Activated naive CD8-positive, alpha-beta T cell treated with anti-CD3 and anti-CD28 coated beads, Interleukin-2, amount 50 U/mL, for 24 hours (primary cell): ENCODE data around the gene RACGAP1.

Source experiments
- ATAC-seq: fragments of 150-1000 bp; cut with Tn5 transposase; one replicate; pipeline ENCODE4 v1.10.0; 2021
- DNase-seq: peaks from one replicate; pipeline ENCODE4 v3.0.0; 2021
- H3K27ac Mint-ChIP-seq: one replicate; pipeline ENCODE4 v1.8.0; 2021; ENCODE audit warnings: mild to moderate bottlenecking, mixed read lengths
- H3K27me3 Mint-ChIP-seq: one replicate; pipeline ENCODE4 v1.8.0; 2021; ENCODE audit warnings: mixed read lengths
- H3K36me3 Mint-ChIP-seq: one replicate; pipeline ENCODE4 v1.8.0; 2021; ENCODE audit warnings: low read depth, mixed read lengths
- H3K4me1 Mint-ChIP-seq: one replicate; pipeline ENCODE4 v1.8.0; 2021; ENCODE audit warnings: mixed read lengths
- H3K4me3 Mint-ChIP-seq: one replicate; pipeline ENCODE4 v1.8.0; 2021; ENCODE audit warnings: mild to moderate bottlenecking, moderate library complexity, mixed read lengths
- H3K9me3 Mint-ChIP-seq: one replicate; pipeline ENCODE4 v1.8.0; 2021; ENCODE audit warnings: mixed read lengths

The RACGAP1 gene

GRCh38 chr12:50025187-50026059 is at the start of gene RACGAP1:
TSS of gene RACGAP1 (minus strand) at chr12:50025494. CDS start at chr12:50016715, 8,779 bp downstream.
- H3K27me3 Mint-ChIP-seq, result no peaks in the 10 kb centered on the region
- H3K4me3 Mint-ChIP-seq, result peak within 1 kb of the TSS; percentile 97
- H3K4me1 Mint-ChIP-seq, result peaks cover 25% of the 10 kb centered on the region
- ATAC-seq (peak; percentile 99), DNase-seq (peak; percentile 95)
- peaks cover 6% of the 10 kb centered on the region for H3K9me3 Mint-ChIP-seq
- H3K36me3 Mint-ChIP-seq, result peaks cover 24% of the 10 kb centered on the region
- H3K27ac Mint-ChIP-seq, result peak within 1 kb of the TSS; percentile 97

DNA sequence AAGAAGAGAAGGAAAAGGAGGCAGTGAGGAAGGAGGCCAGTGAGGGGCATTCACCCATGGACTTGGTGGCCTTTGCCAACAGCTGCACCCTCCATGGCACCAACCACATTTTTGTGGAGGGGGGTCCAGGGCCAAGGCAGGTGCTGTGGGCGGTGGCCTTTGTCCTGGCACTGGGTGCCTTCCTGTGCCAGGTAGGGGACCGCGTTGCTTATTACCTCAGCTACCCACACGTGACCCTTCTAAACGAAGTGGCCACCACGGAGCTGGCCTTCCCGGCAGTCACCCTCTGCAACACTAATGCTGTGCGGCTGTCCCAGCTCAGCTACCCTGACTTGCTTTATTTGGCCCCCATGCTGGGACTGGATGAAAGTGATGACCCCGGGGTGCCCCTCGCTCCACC is 48.4 kb upstream of the RACGAP1 start:
- Mint-ChIP-seq H3K27ac (no peak overlapping the region), H3K4me3 (no peak overlapping the region), H3K9me3 (no peaks in the 10 kb centered on the region), H3K4me1 (peaks cover 2% of the 10 kb centered on the region), H3K27me3 (no peaks in the 10 kb centered on the region), H3K36me3 (no peaks in the 10 kb centered on the region)
- no peak for DNase-seq
- no peak for ATAC-seq

DNA sequence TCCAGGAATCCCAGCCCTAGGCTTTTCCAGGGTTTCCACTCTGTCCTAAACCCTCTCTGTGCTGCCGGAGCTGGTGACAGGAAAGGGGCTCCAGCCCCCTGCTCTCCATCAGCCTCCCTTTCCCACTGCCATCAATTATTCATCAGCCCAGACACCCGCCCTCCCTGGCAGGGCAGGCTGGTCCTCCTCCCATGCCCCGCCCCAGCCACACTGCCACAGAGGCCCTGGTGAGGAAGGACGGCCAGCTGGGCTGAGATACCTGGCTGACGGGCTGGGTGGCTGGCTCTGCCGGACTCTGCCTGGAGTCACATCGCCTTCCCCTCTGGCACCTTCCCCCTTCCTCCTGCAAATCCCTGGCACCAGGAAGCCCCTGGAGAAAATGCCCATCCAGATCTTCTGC is 47.9 kb upstream of the RACGAP1 start:
- Mint-ChIP-seq H3K27me3 (no peaks in the 10 kb centered on the region), H3K36me3 (no peaks in the 10 kb centered on the region), H3K27ac (no peak overlapping the region), H3K9me3 (no peaks in the 10 kb centered on the region), H3K4me1 (peaks cover 2% of the 10 kb centered on the region), H3K4me3 (no peak overlapping the region)
- no peak for DNase-seq
- no peak for ATAC-seq

GRCh38 chr12:50072198-50072907 is 47.1 kb upstream of the RACGAP1 start:
- H3K4me3 Mint-ChIP-seq, result no peak overlapping the region
- no peaks in the 10 kb centered on the region for H3K36me3 Mint-ChIP-seq
- no peak for ATAC-seq
- no peak for DNase-seq
- H3K4me1 Mint-ChIP-seq, result peaks cover 2% of the 10 kb centered on the region
- no peak overlapping the region for H3K27ac Mint-ChIP-seq
- no peaks in the 10 kb centered on the region for H3K27me3 Mint-ChIP-seq
- H3K9me3 Mint-ChIP-seq, result no peaks in the 10 kb centered on the region

- no peaks in the 10 kb centered on the region for H3K36me3 Mint-ChIP-seq
- peaks cover 2% of the 10 kb centered on the region for H3K4me1 Mint-ChIP-seq
- no peaks in the 10 kb centered on the region for H3K9me3 Mint-ChIP-seq
- H3K4me3 Mint-ChIP-seq, result no peak overlapping the region
- no peaks in the 10 kb centered on the region for H3K27me3 Mint-ChIP-seq
- DNase-seq (peak; percentile 72), ATAC-seq (peak; percentile 49)
- H3K27ac Mint-ChIP-seq, result no peak overlapping the region
Measured at GRCh38 chr12:50070314-50071060, 45.2 kb upstream of the RACGAP1 start.

DNA sequence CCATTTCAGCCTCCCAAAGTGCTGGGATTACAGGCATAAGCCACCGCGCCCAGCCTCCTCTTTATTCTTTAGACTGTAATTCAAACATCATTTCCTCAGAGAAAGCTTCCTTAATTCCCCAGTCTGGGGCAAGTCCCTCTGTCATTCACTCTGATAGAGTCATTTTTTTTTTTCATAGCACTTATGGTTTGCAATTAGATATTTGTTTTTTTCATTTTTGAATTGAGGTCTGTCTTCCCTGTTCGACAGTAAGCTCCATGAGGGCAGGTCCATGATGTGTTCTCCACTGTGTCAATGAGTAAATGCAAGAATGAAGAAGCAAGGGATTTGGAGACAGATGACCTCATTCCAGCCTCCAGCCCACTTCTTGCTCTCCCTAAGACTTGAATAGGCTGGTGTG is 44.2 kb upstream of the RACGAP1 start:
- peaks cover under 1% of the 10 kb centered on the region for H3K27me3 Mint-ChIP-seq
- no peaks in the 10 kb centered on the region for H3K9me3 Mint-ChIP-seq
- ATAC-seq (no peak), DNase-seq (no peak)
- no peak overlapping the region for H3K27ac Mint-ChIP-seq
- no peaks in the 10 kb centered on the region for H3K36me3 Mint-ChIP-seq
- peaks cover 2% of the 10 kb centered on the region for H3K4me1 Mint-ChIP-seq
- H3K4me3 Mint-ChIP-seq, result no peak overlapping the region

- no peak for ATAC-seq
- peaks cover 1% of the 10 kb centered on the region for H3K27me3 Mint-ChIP-seq
Measured at GRCh38 chr12:50069069-50069468, 43.8 kb upstream of the RACGAP1 start.

GRCh38 chr12:50066402-50066801 is 41.1 kb upstream of the RACGAP1 start:
- ATAC-seq, result no peak
- Mint-ChIP-seq H3K4me1 (peaks cover 2% of the 10 kb centered on the region), H3K36me3 (no peaks in the 10 kb centered on the region), H3K27ac (no peak overlapping the region), H3K4me3 (no peak overlapping the region), H3K27me3 (peaks cover 1% of the 10 kb centered on the region), H3K9me3 (no peaks in the 10 kb centered on the region)
- DNase-seq, result no peak

More at GRCh38 chr12:50069069-50069468, 43.8 kb upstream of the RACGAP1 start:
- Mint-ChIP-seq H3K4me1 (peaks cover 2% of the 10 kb centered on the region), H3K27ac (no peak overlapping the region), H3K36me3 (no peaks in the 10 kb centered on the region), H3K9me3 (no peaks in the 10 kb centered on the region), H3K4me3 (no peak overlapping the region)
- DNase-seq, result no peak

DNA sequence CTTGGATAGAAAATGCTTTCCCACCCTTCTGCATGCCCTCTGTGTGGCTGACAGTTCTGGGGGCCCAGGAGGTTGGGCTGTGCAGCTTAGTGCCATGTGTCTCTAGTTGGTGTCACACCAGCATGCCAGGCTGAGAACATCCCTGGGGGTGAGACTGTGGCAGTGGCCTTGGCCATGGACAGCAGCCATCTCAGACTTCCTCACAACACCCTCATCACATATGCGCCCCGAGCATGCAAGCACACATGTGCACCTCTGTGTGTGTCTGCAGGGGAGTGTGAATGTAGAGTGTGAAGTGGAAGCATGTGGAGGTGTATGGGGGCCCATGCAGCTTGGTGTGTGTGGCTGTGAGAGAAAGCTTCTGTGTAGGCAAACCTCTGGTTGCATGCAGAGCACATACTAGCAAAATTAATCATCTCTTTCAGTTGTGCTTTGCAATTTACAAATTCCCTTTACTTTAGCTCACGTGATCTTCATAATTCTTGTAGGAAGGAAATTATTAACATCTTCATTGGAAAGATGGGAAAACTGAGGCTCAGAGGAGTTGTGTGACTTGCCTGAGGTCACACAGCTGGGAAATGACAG is 40.5 kb upstream of the RACGAP1 start:
- H3K27ac Mint-ChIP-seq, result no peak overlapping the region
- no peak overlapping the region for H3K4me3 Mint-ChIP-seq
- peaks cover 1% of the 10 kb centered on the region for H3K27me3 Mint-ChIP-seq
- DNase-seq, result no peak
- peaks cover 2% of the 10 kb centered on the region for H3K4me1 Mint-ChIP-seq
- no peak for ATAC-seq
- no peaks in the 10 kb centered on the region for H3K36me3 Mint-ChIP-seq
- H3K9me3 Mint-ChIP-seq, result no peaks in the 10 kb centered on the region

GRCh38 chr12:50062728-50063460 is 37.6 kb upstream of the RACGAP1 start:
- DNase-seq, result no peak
- Mint-ChIP-seq H3K36me3 (no peaks in the 10 kb centered on the region), H3K27me3 (peaks cover 3% of the 10 kb centered on the region), H3K9me3 (no peaks in the 10 kb centered on the region), H3K4me1 (peaks cover 21% of the 10 kb centered on the region), H3K27ac (no peak overlapping the region), H3K4me3 (no peak overlapping the region)
- ATAC-seq, result no peak

DNA sequence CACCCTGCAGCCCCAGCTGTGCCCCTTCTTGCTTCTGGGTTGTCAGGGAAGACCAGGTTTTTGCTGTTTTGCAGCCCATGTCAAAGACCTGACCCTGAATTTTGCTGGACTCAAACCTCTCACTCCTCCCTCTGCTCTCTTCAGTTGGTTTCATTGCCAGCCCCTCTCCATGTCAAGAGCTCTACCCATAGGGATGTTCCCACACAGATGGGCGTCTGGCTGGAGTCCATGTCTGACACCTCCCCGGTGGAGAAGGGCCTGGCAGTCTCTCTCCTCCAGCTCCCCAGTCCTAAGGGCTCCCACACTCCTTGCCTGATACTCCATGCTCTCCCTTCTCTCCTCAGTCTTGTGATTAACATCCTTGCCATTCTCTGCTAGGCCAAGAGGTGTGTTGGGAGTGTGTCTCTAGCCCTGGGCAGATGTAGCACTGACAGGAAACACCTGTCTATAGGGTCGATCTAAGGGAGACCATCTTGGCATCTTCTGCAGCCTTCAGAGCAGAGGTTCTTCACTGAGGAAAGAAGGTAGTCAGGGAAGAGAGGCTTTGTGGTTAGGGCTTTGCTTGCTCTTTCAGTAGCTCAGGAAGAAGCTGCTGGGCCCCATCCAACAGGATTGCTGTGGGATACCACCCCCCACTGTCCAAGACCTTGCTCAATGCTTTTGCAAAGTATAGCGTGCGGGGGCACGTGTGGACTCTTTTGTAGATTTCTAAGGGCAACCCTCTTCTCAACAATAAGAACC is 36.8 kb upstream of the RACGAP1 start:
- Mint-ChIP-seq H3K9me3 (no peaks in the 10 kb centered on the region), H3K36me3 (no peaks in the 10 kb centered on the region), H3K27me3 (peaks cover 4% of the 10 kb centered on the region), H3K4me3 (no peak overlapping the region), H3K4me1 (peaks cover 22% of the 10 kb centered on the region), H3K27ac (no peak overlapping the region)
- ATAC-seq (no peak), DNase-seq (no peak)

GRCh38 chr12:50061171-50061570 is 35.9 kb upstream of the RACGAP1 start:
- H3K27me3 Mint-ChIP-seq, result peaks cover 12% of the 10 kb centered on the region

DNA sequence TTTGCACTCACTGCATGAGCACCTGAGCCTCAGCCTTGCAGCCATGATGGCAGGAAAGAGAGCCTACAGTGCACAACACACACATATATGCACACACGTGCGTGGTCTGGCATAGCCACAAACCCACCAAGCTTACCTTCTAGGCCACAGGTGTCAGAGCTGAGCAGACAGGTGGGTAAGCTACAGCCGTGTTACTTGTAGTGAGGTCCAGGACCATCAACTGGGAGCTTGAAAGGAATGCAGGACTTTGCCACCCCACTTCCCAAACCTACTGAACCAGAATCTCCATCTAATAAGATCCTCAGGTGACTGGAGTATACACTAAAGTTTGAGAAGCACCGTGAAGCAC is 34.8 kb upstream of the RACGAP1 start:
- Mint-ChIP-seq H3K27me3 (peaks cover 17% of the 10 kb centered on the region), H3K4me1 (peaks cover 37% of the 10 kb centered on the region)

More at GRCh38 chr12:50061171-50061570, 35.9 kb upstream of the RACGAP1 start:
- H3K27ac Mint-ChIP-seq, result no peak overlapping the region
- H3K36me3 Mint-ChIP-seq, result no peaks in the 10 kb centered on the region
- ATAC-seq, result no peak
- H3K4me1 Mint-ChIP-seq, result peaks cover 31% of the 10 kb centered on the region
- DNase-seq, result no peak
- H3K4me3 Mint-ChIP-seq, result no peak overlapping the region
- H3K9me3 Mint-ChIP-seq, result no peaks in the 10 kb centered on the region

More for the DNA sequence above, 34.8 kb upstream of the RACGAP1 start:
- Mint-ChIP-seq H3K27ac (peak overlapping the region; percentile 82), H3K4me3 (peak overlapping the region; percentile 78), H3K9me3 (no peaks in the 10 kb centered on the region), H3K36me3 (no peaks in the 10 kb centered on the region)
- DNase-seq (no peak), ATAC-seq (no peak)
